ENCODE results near the gene FAM117A.
"Not testable (repeated sequence)": the region's sequence is repeated elsewhere in the genome, so short reads cannot be mapped to it uniquely, and the experiment has no call there.

DNA sequence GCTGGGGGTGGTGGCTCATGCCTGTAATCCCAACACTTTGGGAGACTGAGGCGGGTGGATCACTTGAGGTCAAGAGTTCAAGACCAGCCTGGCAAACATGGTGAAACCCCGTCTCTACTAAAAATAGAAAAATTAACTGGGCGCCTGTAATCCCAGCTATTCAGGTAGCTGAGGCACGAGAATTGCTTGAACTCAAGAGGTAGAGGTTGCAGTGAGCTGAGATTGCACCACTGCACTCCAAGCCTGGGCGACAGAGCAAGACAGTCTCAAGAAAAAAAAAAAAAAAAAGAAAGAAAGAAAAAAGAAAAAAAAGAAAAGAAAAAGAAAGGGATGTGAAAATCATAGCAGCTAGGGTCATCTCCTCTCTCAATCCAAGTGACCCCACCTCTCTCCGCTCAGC lies 39.4 kb downstream of the FAM117A start:
- TF ChIP-seq, protein P1, sequence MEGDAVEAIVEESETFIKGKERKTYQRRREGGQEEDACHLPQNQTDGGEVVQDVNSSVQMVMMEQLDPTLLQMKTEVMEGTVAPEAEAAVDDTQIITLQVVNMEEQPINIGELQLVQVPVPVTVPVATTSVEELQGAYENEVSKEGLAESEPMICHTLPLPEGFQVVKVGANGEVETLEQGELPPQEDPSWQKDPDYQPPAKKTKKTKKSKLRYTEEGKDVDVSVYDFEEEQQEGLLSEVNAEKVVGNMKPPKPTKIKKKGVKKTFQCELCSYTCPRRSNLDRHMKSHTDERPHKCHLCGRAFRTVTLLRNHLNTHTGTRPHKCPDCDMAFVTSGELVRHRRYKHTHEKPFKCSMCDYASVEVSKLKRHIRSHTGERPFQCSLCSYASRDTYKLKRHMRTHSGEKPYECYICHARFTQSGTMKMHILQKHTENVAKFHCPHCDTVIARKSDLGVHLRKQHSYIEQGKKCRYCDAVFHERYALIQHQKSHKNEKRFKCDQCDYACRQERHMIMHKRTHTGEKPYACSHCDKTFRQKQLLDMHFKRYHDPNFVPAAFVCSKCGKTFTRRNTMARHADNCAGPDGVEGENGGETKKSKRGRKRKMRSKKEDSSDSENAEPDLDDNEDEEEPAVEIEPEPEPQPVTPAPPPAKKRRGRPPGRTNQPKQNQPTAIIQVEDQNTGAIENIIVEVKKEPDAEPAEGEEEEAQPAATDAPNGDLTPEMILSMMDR (IDR thresholded peaks at IDR 0.05), result not testable (repeated sequence)
- TF ChIP-seq POLR2A (IDR thresholded peaks at IDR 0.05), result not testable (repeated sequence)
